Adrenal gland (tissue), 5 donors: Measurements from ENCODE around the gene CADPS.

Experiments
- CTCF ChIP-seq, 6 experiments: fragments of 450-650 bp in 4 of 6; fragments of 200-600 bp in 2 of 6; sonication (generic) in 1 of 6; IDR thresholded peaks; 1 replicate in 5 of 6; 2 replicates in 1 of 6; pipeline versions ENCODE4 v1.5.1 to v1.8.0; 2016 to 2021; ENCODE audit warnings: antibody characterized with exemption in 6 of 6, mild to moderate bottlenecking in 2 of 6, moderate library complexity in 1 of 6
- POLR2A ChIP-seq, 2 donors: fragments of 450-650 bp; IDR thresholded peaks; one replicate each; pipeline ENCODE4 v1.6.1; 2017; ENCODE audit warnings: antibody characterized with exemption in 2 of 2, mild to moderate bottlenecking in 2 of 2, moderate library complexity in 1 of 2
- donor health status: DM: no; HTN: no; CAD: no.

GRCh38 chr3:62503516-62503915, 371.7 kb downstream of the CADPS start:
- TF ChIP-seq POLR2A (IDR thresholded peaks at IDR 0.05) (no peak), CTCF (IDR thresholded peaks at IDR 0.05) (no peak)
